Adrenal gland (tissue), 12 donors: Measurements from ENCODE around the gene HEATR5B. TPM values are rescaled to one million over a fixed set of nuclear protein-coding genes. Genes with fewer than 3 reads are reported as not detected.

Source experiments
- DNase-seq, 7 donors: peaks; one replicate each; pipeline ENCODE4 v3.0.0-alpha.2; 2019 to 2020
- H3K27ac ChIP-seq, 5 donors: fragments of 200-600 bp; sonication (generic) in 4 of 5; 1 replicate in 3 of 5; 2 replicates in 2 of 5; pipeline versions ENCODE4 v1.5.1 to v1.8.0; 2016 to 2020; ENCODE audit warnings: mild to moderate bottlenecking in 1 of 5
- H3K27me3 ChIP-seq: fragments of 200-600 bp; 2 replicates; pipeline ENCODE4 v1.8.0; 2021
- H3K36me3 ChIP-seq, 2 donors: fragments of 200-600 bp; replicated peaks in 1 of 2; 1 replicate in 1 of 2; 2 replicates in 1 of 2; pipeline versions ENCODE4 v1.5.1 to v1.8.0; 2018 to 2022
- H3K4me1 ChIP-seq, 2 donors: fragments of 200-600 bp; replicated peaks in 1 of 2; 1 replicate in 1 of 2; 2 replicates in 1 of 2; pipeline versions ENCODE4 v1.5.1 to v1.8.0; 2018 to 2021
- H3K4me3 ChIP-seq, 4 donors: fragments of 200-600 bp; sonication (generic) in 3 of 4; one replicate each; pipeline ENCODE4 v1.5.1; 2016 to 2018
- H3K9me3 ChIP-seq, 3 donors: fragments of 200-600 bp; sonication (generic) in 1 of 3; replicated peaks in 1 of 3; 1 replicate in 2 of 3; 2 replicates in 1 of 3; pipeline versions ENCODE4 v1.5.1 to v1.8.0; 2016 to 2021
- POLR2A ChIP-seq, 2 donors: fragments of 450-650 bp; IDR thresholded peaks; one replicate each; pipeline ENCODE4 v1.6.1; 2017; ENCODE audit warnings: antibody characterized with exemption in 2 of 2, mild to moderate bottlenecking in 2 of 2, moderate library complexity in 1 of 2
- WGBS, 4 donors: extraction: QIAGEN DNeasy Blood & Tissue Kit in 2 of 4; methylation state at CpG; one replicate each; pipeline versions ENCODE4 v1.1.5 to v1.1.7; 2013 to 2017; 5-methylcytosine and 5-hydroxymethylcytosine counted together
- intact Hi-C, 2 donors: fragments of 100-400 bp; cut with DNase I; formaldehyde crosslinking; loops; one replicate each; pipeline versions ENCODE4 v1.14.1 to v1.15.0; 2022 to 2023
- polyA plus RNA-seq, 3 donors: library from polyadenylated mRNA; stranded (reverse); fragments of 200-250 nt in 2 of 3; fragments of 350-450 nt in 1 of 3; fragmentation: Illumina TruSeq in 1 of 3; extraction: RNeasy Lipid Tissue Mini Kit (QIAGEN cat#74804) in 1 of 3; gene quantifications; one replicate each; pipeline ENCODE4 v1.2.3, GENCODE V29; 2013 to 2014
- total RNA-seq, 9 donors: library from RNA; depleted of rRNA in 4 of 9; stranded (reverse); fragments of >200 nt in 4 of 9; fragments of 120-200 nt in 1 of 9; fragmentation: NEBNext Ultra II Directional in 1 of 9; extraction: Animal tissue kit (Norgen Biotek cat#: 25700) in 1 of 9; gene quantifications; one replicate each; pipeline versions ENCODE4 v1.1.0 to v1.2.4, GENCODE V29; 2013 to 2023
- TF ChIP-seq, protein P1 (sequence below), 6 experiments: fragments of 450-650 bp in 4 of 6; fragments of 200-600 bp in 2 of 6; sonication (generic) in 1 of 6; IDR thresholded peaks; 1 replicate in 5 of 6; 2 replicates in 1 of 6; pipeline versions ENCODE4 v1.5.1 to v1.8.0; 2016 to 2021; ENCODE audit warnings: antibody characterized with exemption in 6 of 6, mild to moderate bottlenecking in 2 of 6, moderate library complexity in 1 of 6
- donor health status: healthy with polysubstance abuse.
- donor health status: Bipolar disorder and iron deficiency.
- donor health status: DM: yes; HTN: yes; CAD: no.
- donor health status: DM: no; HTN: no; CAD: no.
- donor health status: DM: no; HTN: no; CAD: no.
- donor health status: DM: yes; HTN: yes; CAD: no.

Gene HEATR5B
- total and polyA plus RNA-seq, 12 donors, result 7.4 to 34.3 (median 20.4) TPM

DNA sequence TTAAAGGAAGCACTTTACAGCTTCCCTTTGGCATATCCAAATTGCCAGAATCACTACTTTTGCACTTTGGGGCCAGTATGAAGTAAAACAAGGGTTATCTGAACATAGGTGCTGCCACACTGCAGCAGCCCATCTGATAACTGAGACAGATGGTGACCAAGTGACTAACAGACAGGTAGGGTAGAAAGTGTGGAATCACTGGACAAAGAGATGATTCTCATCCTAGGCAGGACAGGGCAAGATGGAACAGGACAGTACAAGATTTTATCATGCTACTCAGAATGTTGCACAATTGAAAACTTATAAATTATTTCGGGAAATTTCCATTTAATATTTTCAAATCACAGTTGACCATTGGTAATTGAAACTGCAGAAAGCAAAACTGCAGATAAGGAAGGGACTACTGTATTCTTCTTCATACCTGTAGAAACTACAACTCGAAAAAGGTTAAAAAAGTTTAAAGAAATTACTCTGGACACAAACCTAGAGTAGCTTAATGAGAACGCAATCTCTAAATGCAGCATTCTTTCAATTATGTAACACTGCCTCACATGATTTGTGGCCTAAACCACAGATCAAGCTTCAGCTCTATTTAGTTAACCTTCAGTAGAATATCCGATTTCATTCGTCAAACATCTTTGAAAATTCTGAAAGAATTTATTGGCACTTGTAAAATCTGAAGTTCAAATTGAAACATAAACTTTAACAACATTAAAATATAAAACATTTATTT, 31.4 kb downstream of the HEATR5B start:
- Histone ChIP-seq H3K27me3 (no peaks in the 10 kb centered on the region), H3K27ac (peak overlapping the region in 4 of 5 donors; percentile 29 to 62 (median 48)), H3K4me3 (no peak overlapping the region), H3K36me3 (peaks cover 0 to 49% of the 10 kb centered on the region in 2 donors), H3K4me1 (peaks cover 8 to 14% of the 10 kb centered on the region in 2 donors), H3K9me3 (no peaks in the 10 kb centered on the region)
- DNase-seq, result peak in 1 of 7 donors; percentile 3
- WGBS, 4 donors, result 49 to 60% (median 56%) methylated on average over 5 of the region's 5 CpGs
- intact Hi-C loops, result no loop called here
- TF ChIP-seq, protein P1, sequence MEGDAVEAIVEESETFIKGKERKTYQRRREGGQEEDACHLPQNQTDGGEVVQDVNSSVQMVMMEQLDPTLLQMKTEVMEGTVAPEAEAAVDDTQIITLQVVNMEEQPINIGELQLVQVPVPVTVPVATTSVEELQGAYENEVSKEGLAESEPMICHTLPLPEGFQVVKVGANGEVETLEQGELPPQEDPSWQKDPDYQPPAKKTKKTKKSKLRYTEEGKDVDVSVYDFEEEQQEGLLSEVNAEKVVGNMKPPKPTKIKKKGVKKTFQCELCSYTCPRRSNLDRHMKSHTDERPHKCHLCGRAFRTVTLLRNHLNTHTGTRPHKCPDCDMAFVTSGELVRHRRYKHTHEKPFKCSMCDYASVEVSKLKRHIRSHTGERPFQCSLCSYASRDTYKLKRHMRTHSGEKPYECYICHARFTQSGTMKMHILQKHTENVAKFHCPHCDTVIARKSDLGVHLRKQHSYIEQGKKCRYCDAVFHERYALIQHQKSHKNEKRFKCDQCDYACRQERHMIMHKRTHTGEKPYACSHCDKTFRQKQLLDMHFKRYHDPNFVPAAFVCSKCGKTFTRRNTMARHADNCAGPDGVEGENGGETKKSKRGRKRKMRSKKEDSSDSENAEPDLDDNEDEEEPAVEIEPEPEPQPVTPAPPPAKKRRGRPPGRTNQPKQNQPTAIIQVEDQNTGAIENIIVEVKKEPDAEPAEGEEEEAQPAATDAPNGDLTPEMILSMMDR (IDR thresholded peaks at IDR 0.05), result no peak
- no peak for TF ChIP-seq POLR2A (IDR thresholded peaks at IDR 0.05)

DNA sequence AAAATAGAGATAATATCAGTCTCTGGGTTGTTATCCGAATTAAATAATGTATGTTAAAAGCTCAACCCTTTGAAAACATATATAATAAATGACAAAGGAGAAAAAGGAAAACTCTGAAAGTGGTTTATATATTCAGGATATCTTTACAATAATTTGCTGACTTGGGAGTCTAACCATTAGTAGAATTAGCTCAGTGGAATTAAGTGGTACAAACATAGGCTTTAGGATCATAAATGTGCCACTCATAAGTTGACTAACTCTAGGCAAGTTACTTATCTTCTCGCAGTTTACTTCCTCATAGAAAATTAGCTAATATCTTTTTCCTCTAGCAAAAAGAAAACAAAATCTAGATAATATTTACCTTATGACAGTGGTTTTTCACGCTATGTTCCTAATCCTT, 44.6 kb downstream of the HEATR5B start:
- Histone ChIP-seq H3K27ac (no peak overlapping the region), H3K27me3 (no peaks in the 10 kb centered on the region), H3K4me1 (no peaks in the 10 kb centered on the region), H3K4me3 (no peak overlapping the region), H3K9me3 (no peaks in the 10 kb centered on the region), H3K36me3 (peaks cover 0 to 20% of the 10 kb centered on the region in 2 donors)
- no peak for DNase-seq
- 93 to 96% (median 94%) methylated on average over 3 of the region's 3 CpGs for WGBS, 4 donors
- TF ChIP-seq, protein P1 (IDR thresholded peaks at IDR 0.05), result no peak
- no peak for TF ChIP-seq POLR2A (IDR thresholded peaks at IDR 0.05)
- intact Hi-C loops, result no loop called here

DNA sequence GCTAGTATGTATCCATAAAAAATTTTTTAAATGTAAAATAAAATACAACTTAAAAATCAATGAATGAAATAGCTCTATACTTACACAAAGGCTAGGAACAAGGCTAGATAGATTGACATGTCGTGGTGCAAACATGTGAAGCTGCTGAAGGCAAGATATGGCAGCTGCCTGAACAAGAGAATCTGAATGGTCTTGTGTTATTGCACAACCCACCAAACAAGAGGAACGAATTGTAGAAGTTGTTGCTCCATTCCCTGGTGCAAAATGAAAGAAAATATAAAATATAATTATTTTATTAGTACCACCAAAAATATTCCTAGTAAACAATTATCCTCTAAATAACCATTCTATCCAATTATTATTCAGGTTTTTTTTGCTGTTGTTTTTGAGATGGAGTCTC, 46.4 kb downstream of the HEATR5B start:
- peaks cover 0 to 20% of the 10 kb centered on the region in 2 donors for H3K36me3 ChIP-seq
- H3K4me3 ChIP-seq, result no peak overlapping the region
- intact Hi-C loops, result no loop called here
- H3K27me3 ChIP-seq, result no peaks in the 10 kb centered on the region
- WGBS, 4 donors, result 79 to 96% (median 81%) methylated on average over 2 of the region's 2 CpGs
- H3K9me3 ChIP-seq, result no peaks in the 10 kb centered on the region
- H3K4me1 ChIP-seq, result no peaks in the 10 kb centered on the region
- no peak for DNase-seq
- no peak for TF ChIP-seq POLR2A (IDR thresholded peaks at IDR 0.05)
- TF ChIP-seq, protein P1 (IDR thresholded peaks at IDR 0.05), result no peak
- H3K27ac ChIP-seq, result no peak overlapping the region

DNA sequence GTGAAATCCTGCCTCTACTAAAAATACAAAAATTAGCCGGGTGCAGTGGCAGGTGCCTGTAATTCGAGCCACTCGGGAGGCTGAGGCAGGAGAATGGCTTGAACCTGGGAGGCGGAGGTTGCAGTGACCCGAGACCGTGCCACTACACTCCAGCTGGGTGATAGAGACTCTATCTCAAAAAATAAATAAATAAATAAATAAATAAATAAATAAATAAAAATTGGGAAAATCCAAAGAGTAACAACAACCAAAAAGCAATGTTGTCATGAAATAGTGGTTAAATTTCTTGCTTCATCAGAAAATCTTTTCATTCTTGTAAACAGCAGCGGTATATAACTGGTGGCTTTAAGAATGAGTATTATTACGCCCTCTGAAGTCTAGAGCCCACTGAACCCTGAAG, 54.4 kb downstream of the HEATR5B start:
- 97 to 99% (median 99%) methylated on average over 8 of the region's 8 CpGs for WGBS, 4 donors
- intact Hi-C loops, result no loop called here

More for the DNA sequence above, 54.4 kb downstream of the HEATR5B start:
- Histone ChIP-seq H3K36me3 (peaks cover 0 to 23% of the 10 kb centered on the region in 2 donors), H3K4me3 (no peak overlapping the region), H3K4me1 (no peaks in the 10 kb centered on the region), H3K27ac (no peak overlapping the region), H3K9me3 (no peaks in the 10 kb centered on the region), H3K27me3 (no peaks in the 10 kb centered on the region)
- TF ChIP-seq, protein P1 (IDR thresholded peaks at IDR 0.05), result no peak
- no peak for TF ChIP-seq POLR2A (IDR thresholded peaks at IDR 0.05)
- no peak for DNase-seq
